HEK293 (cell line): ENCODE measurements around the gene C6orf136.
A peak's percentile ranks its signal among the peaks of the same experiment; 100 is the strongest.

ENCODE experiments used
- CTCF ChIA-PET: fragments of 350-600 bp; formaldehyde crosslinking; extraction: SDS; loops from one replicate; lab custom pipeline; 2021; ENCODE audit warnings: antibody characterized with exemption; lab: Yijun Ruan, JAX
- POLR2A ChIA-PET: fragments of 300-600 bp; formaldehyde crosslinking; extraction: SDS; loops from one replicate; lab custom pipeline; 2020; ENCODE audit warnings: antibody characterized with exemption, inconsistent platforms; lab: Yijun Ruan, JAX
- H3K27ac ChIP-seq: fragments of 200-500 bp; sonication (Bioruptor generic); 2 replicates; pipeline ENCODE4 v1.5.1; 2014; ENCODE audit warnings: low read depth, low read length, control low read depth, inconsistent platforms; ENCODE audit errors: extremely low read depth
- H3K36me3 ChIP-seq, 2 experiments: fragments of 200-500 bp in 1 of 2; sonication (Bioruptor generic) in 1 of 2; 1 replicate in 1 of 2; 2 replicates in 1 of 2; pipeline ENCODE4 v1.5.1; 2014 to 2017; ENCODE audit warnings: inconsistent platforms in 2 of 2, low read length in 2 of 2; ENCODE audit not compliant: control insufficient read depth in 2 of 2, insufficient read depth in 1 of 2
- H3K4me1 ChIP-seq: fragments of 200-500 bp; sonication (Bioruptor generic); 2 replicates; pipeline ENCODE4 v1.5.1; 2014; ENCODE audit warnings: mild to moderate bottlenecking, low read length, inconsistent platforms; ENCODE audit not compliant: control insufficient read depth, insufficient read depth
- H3K4me3 ChIP-seq: 2 replicates; pipeline ENCODE4 v1.5.1; 2011; ENCODE audit warnings: low read depth, mild to moderate bottlenecking, control low read depth, low read length, moderate library complexity
- H3K9me3 ChIP-seq: fragments of 200-500 bp; sonication (Bioruptor generic); 2 replicates; pipeline ENCODE4 v1.5.1; 2014; ENCODE audit warnings: low read depth, low read length, inconsistent platforms; ENCODE audit not compliant: control insufficient read depth, insufficient read depth
- GLIS2 ChIP-seq: fragments of 450-650 bp; formaldehyde crosslinking; IDR thresholded peaks from 2 replicates; pipeline ENCODE4 v1.5.1; 2016; ENCODE audit warnings: missing biosample characterization, missing genetic modification characterization
- IKZF3 ChIP-seq: fragments of 450-650 bp; IDR thresholded peaks from 2 replicates; pipeline ENCODE4 v1.5.0; 2018; ENCODE audit warnings: missing biosample characterization, mild to moderate bottlenecking, missing genetic modification characterization, moderate library complexity
- INSM2 ChIP-seq: fragments of 450-650 bp; formaldehyde crosslinking; IDR thresholded peaks from 2 replicates; pipeline ENCODE4 v1.5.1; 2016; ENCODE audit warnings: missing biosample characterization, missing genetic modification characterization
- PRDM1 ChIP-seq: fragments of 450-650 bp; formaldehyde crosslinking; IDR thresholded peaks from 2 replicates; pipeline ENCODE4; 2016; ENCODE audit warnings: missing biosample characterization, missing genetic modification characterization
- REST ChIP-seq: fragments of 450-650 bp; formaldehyde crosslinking; IDR thresholded peaks from 2 replicates; pipeline ENCODE4 v1.5.1; 2016; ENCODE audit warnings: missing biosample characterization, missing genetic modification characterization
- SALL2 ChIP-seq: fragments of 450-650 bp; formaldehyde crosslinking; IDR thresholded peaks from 2 replicates; pipeline ENCODE4 v1.5.0; 2017; ENCODE audit warnings: missing biosample characterization, mild to moderate bottlenecking, missing genetic modification characterization, borderline replicate concordance
- ZBTB17 ChIP-seq: fragments of 450-650 bp; formaldehyde crosslinking; IDR thresholded peaks from 2 replicates; pipeline ENCODE4 v1.5.1; 2016; ENCODE audit warnings: missing biosample characterization, missing genetic modification characterization
- ZBTB26 ChIP-seq: fragments of 450-650 bp; formaldehyde crosslinking; optimal IDR thresholded peaks from 2 replicates; pipeline ENCODE3; 2016; ENCODE audit warnings: missing biosample characterization, mild to moderate bottlenecking, missing genetic modification characterization
- ZBTB6 ChIP-seq: fragments of 450-650 bp; formaldehyde crosslinking; IDR thresholded peaks from 2 replicates; pipeline ENCODE4 v1.5.1; 2017; ENCODE audit warnings: missing biosample characterization, missing genetic modification characterization
- ZFP37 ChIP-seq: fragments of 450-650 bp; formaldehyde crosslinking; IDR thresholded peaks from 2 replicates; pipeline ENCODE4 v1.5.1; 2016; ENCODE audit warnings: missing biosample characterization, missing genetic modification characterization
- ZNF157 ChIP-seq: fragments of 450-650 bp; formaldehyde crosslinking; IDR thresholded peaks from 2 replicates; pipeline ENCODE4 v1.5.1; 2016; ENCODE audit warnings: missing biosample characterization, missing genetic modification characterization
- ZNF169 ChIP-seq: fragments of 450-650 bp; formaldehyde crosslinking; IDR thresholded peaks from 2 replicates; pipeline ENCODE4 v1.5.1; 2016; ENCODE audit warnings: missing biosample characterization, missing genetic modification characterization
- ZNF324 ChIP-seq: fragments of 450-650 bp; formaldehyde crosslinking; IDR thresholded peaks from 2 replicates; pipeline ENCODE4 v1.5.1; 2016; ENCODE audit warnings: missing biosample characterization, missing genetic modification characterization
- ZNF335 ChIP-seq: fragments of 450-650 bp; formaldehyde crosslinking; conservative IDR thresholded peaks from 2 replicates; pipeline ENCODE4 v1.5.1; 2016; ENCODE audit warnings: missing biosample characterization, missing genetic modification characterization
- ZNF354C ChIP-seq: fragments of 450-650 bp; formaldehyde crosslinking; IDR thresholded peaks from 2 replicates; pipeline ENCODE4 v1.5.1; 2016; ENCODE audit warnings: missing biosample characterization, missing genetic modification characterization, low read depth, borderline replicate concordance
- ZNF391 ChIP-seq: fragments of 450-650 bp; formaldehyde crosslinking; IDR thresholded peaks from 2 replicates; pipeline ENCODE4 v1.5.1; 2016; ENCODE audit warnings: low read depth, missing biosample characterization, missing genetic modification characterization, borderline replicate concordance
- ZNF513 ChIP-seq: fragments of 450-650 bp; IDR thresholded peaks from 2 replicates; pipeline ENCODE4 v1.5.1; 2018; ENCODE audit warnings: missing biosample characterization, missing genetic modification characterization
- ZNF600 ChIP-seq: fragments of 450-650 bp; formaldehyde crosslinking; IDR thresholded peaks from 2 replicates; pipeline ENCODE4 v1.5.1; 2016; ENCODE audit warnings: missing biosample characterization, missing genetic modification characterization
- ZNF624 ChIP-seq: fragments of 450-650 bp; formaldehyde crosslinking; IDR thresholded peaks from 2 replicates; pipeline ENCODE4 v1.5.1; 2017; ENCODE audit warnings: missing biosample characterization, missing genetic modification characterization
- ZNF654 ChIP-seq: fragments of 450-650 bp; formaldehyde crosslinking; IDR thresholded peaks from 2 replicates; pipeline ENCODE4 v1.5.1; 2016; ENCODE audit warnings: low read depth, missing biosample characterization, missing genetic modification characterization
- ZNF830 ChIP-seq: fragments of 450-650 bp; IDR thresholded peaks from 2 replicates; pipeline ENCODE4 v1.5.0; 2018; ENCODE audit warnings: missing biosample characterization, missing genetic modification characterization, low read depth, mild to moderate bottlenecking, moderate library complexity

C6orf136 gene

GRCh38 chr6:30684386-30685156, 37.6 kb downstream of the C6orf136 start:
- ChIA-PET CTCF (interaction anchor here (0.6 to 19.6 kb wide), 5 partner anchors 12 to 201 kb away, joined by 3 to 692 read pairs (median 5); partner anchors contain the start of genes DHX16, MDC1 and TUBB), POLR2A (interaction anchor here (0.8 to 7.6 kb wide), 6 partner anchors 12 to 60 kb away, joined by 3 to 120 read pairs (median 12); partner anchors contain the start of genes IER3, MDC1 and TUBB)
- Histone ChIP-seq H3K4me3 (peak overlapping the region; percentile 1), H3K4me1 (peaks cover 26% of the 10 kb centered on the region), H3K9me3 (no peaks in the 10 kb centered on the region), H3K27ac (peak overlapping the region; percentile 70; the same call in 1 of the 2 replicates), H3K36me3 (peaks cover 0 to 14% of the 10 kb centered on the region in 2 experiments; a peak in 2 of 3 replicates)
- TF ChIP-seq ZFP37 (no peak), ZNF654 (no peak), ZBTB26 (tag by site-specific recombination) (no peak), GLIS2 (tag by site-specific recombination) (peak; percentile 53), ZNF324 (tag by site-specific recombination) (no peak), ZNF600 (tag by site-specific recombination) (no peak), ZNF169 (tag by site-specific recombination) (no peak)

GRCh38 chr6:30685157-30686008, 38.5 kb downstream of the C6orf136 start:
- Histone ChIP-seq H3K4me1 (peaks cover 29% of the 10 kb centered on the region), H3K27ac (peak overlapping the region; percentile 3; the same call in 1 of the 2 replicates)
- CTCF ChIA-PET = interaction anchor here (1.1 to 19.6 kb wide), 2 partner anchors 13 to 41 kb away, joined by 4 to 692 read pairs; partner anchors contain the start of genes DHX16, MDC1 and TUBB
- TF ChIP-seq ZBTB6 (peak; percentile 83; the same call in 1 of the 2 replicates), SALL2 (no peak), REST (tag by site-specific recombination) (no peak), ZNF624 (no peak), ZNF157 (tag by site-specific recombination) (no peak), ZNF354C (tag by site-specific recombination) (no peak), ZNF335 (no peak), INSM2 (tag by site-specific recombination) (no peak), ZBTB17 (tag by site-specific recombination) (0 out of 2 replicates have a peak, but pooled peaks have one; percentile 10), PRDM1 (tag by site-specific recombination) (0 out of 2 replicates have a peak, but pooled peaks have one; percentile 20), ZNF513 (tag by site-specific recombination) (no peak), IKZF3 (tag by site-specific recombination) (0 out of 2 replicates have a peak, but pooled peaks have one; percentile 7), ZNF830 (tag by site-specific recombination) (no peak), ZNF600 (tag by site-specific recombination) (no peak), ZNF391 (no peak)

More at GRCh38 chr6:30685157-30686008, 38.5 kb downstream of the C6orf136 start:
- Histone ChIP-seq H3K9me3 (no peaks in the 10 kb centered on the region), H3K36me3 (peaks cover 0 to 8% of the 10 kb centered on the region in 2 experiments; a peak in 2 of 3 replicates), H3K4me3 (no peak overlapping the region)
- POLR2A ChIA-PET = interaction anchor here (1.0 to 7.6 kb wide), 4 partner anchors 32 to 59 kb away, joined by 4 to 120 read pairs (median 19); partner anchors contain the start of genes IER3, MDC1 and TUBB
